Ishikawa (cell line): ENCODE results near the gene TSPAN8.

Source experiments
- CEBPB ChIP-seq: IDR thresholded peaks from 2 replicates; pipeline ENCODE4 v1.6.1; 2012
- CREB1 ChIP-seq: IDR thresholded peaks from 2 replicates; pipeline ENCODE4 v1.6.1; 2012; ENCODE audit warnings: low read depth
- EGR1 ChIP-seq: IDR thresholded peaks from 2 replicates; pipeline ENCODE4 v1.6.1; 2012
- EP300 ChIP-seq: IDR thresholded peaks from 2 replicates; pipeline ENCODE4 v1.6.1; 2012; ENCODE audit warnings: borderline replicate concordance
- FOXM1 ChIP-seq: IDR thresholded peaks from 2 replicates; pipeline ENCODE4 v1.6.1; 2012; ENCODE audit warnings: low read depth, borderline replicate concordance
- NFIC ChIP-seq: IDR thresholded peaks from 2 replicates; pipeline ENCODE4 v1.6.1; 2012
- RAD21 ChIP-seq: IDR thresholded peaks from 2 replicates; pipeline ENCODE4 v1.6.1; 2012; ENCODE audit warnings: low read depth
- TAF1 ChIP-seq: IDR thresholded peaks from 2 replicates; pipeline ENCODE4 v1.6.1; 2012; ENCODE audit warnings: low read depth, mild to moderate bottlenecking
- TCF12 ChIP-seq: IDR thresholded peaks from 2 replicates; pipeline ENCODE4 v1.6.1; 2012; ENCODE audit warnings: low read depth
- TEAD4 ChIP-seq: IDR thresholded peaks from 2 replicates; pipeline ENCODE4 v1.6.1; 2012
- YY1 ChIP-seq: IDR thresholded peaks from 2 replicates; pipeline ENCODE4 v1.6.1; 2012; ENCODE audit warnings: low read depth
- ZBTB7A ChIP-seq: IDR thresholded peaks from 2 replicates; pipeline ENCODE4 v1.6.1; 2012; ENCODE audit warnings: low read depth
- TF ChIP-seq, protein P1 (sequence below): IDR thresholded peaks from 2 replicates; pipeline ENCODE4 v1.6.1; 2012
- TF ChIP-seq, protein P2 (sequence below): IDR thresholded peaks from 2 replicates; pipeline ENCODE4 v1.6.1; 2012; ENCODE audit warnings: low read depth, mild to moderate bottlenecking
- TF ChIP-seq, protein P3 (sequence below): IDR thresholded peaks from 2 replicates; pipeline ENCODE4 v1.6.1; 2012

The TSPAN8 gene

DNA sequence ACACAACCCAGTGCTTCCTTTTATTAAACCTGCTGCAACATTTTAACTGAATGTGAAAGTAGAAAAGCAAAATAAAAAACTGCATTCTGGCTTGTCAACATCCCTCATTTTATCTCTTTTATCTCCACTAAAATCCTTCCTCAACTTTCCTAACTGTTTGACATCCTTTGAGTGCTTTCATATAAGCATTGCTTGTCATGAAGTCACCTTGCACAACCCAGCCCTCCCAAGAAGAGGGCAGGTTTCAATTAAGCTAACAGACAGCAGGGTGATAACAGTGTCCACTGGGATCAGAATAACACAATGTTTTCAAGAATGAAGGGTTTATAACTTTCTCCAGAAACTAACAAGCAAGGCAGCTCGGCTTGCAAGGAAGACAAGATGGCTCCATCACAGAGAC, 16.3 kb upstream of the TSPAN8 start:
- TF ChIP-seq TEAD4 = no peak
- TF ChIP-seq, protein P1, sequence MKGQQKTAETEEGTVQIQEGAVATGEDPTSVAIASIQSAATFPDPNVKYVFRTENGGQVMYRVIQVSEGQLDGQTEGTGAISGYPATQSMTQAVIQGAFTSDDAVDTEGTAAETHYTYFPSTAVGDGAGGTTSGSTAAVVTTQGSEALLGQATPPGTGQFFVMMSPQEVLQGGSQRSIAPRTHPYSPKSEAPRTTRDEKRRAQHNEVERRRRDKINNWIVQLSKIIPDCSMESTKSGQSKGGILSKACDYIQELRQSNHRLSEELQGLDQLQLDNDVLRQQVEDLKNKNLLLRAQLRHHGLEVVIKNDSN = no peak
- TF ChIP-seq CEBPB = no peak
- TF ChIP-seq, protein P2, sequence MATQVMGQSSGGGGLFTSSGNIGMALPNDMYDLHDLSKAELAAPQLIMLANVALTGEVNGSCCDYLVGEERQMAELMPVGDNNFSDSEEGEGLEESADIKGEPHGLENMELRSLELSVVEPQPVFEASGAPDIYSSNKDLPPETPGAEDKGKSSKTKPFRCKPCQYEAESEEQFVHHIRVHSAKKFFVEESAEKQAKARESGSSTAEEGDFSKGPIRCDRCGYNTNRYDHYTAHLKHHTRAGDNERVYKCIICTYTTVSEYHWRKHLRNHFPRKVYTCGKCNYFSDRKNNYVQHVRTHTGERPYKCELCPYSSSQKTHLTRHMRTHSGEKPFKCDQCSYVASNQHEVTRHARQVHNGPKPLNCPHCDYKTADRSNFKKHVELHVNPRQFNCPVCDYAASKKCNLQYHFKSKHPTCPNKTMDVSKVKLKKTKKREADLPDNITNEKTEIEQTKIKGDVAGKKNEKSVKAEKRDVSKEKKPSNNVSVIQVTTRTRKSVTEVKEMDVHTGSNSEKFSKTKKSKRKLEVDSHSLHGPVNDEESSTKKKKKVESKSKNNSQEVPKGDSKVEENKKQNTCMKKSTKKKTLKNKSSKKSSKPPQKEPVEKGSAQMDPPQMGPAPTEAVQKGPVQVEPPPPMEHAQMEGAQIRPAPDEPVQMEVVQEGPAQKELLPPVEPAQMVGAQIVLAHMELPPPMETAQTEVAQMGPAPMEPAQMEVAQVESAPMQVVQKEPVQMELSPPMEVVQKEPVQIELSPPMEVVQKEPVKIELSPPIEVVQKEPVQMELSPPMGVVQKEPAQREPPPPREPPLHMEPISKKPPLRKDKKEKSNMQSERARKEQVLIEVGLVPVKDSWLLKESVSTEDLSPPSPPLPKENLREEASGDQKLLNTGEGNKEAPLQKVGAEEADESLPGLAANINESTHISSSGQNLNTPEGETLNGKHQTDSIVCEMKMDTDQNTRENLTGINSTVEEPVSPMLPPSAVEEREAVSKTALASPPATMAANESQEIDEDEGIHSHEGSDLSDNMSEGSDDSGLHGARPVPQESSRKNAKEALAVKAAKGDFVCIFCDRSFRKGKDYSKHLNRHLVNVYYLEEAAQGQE = no peak

DNA sequence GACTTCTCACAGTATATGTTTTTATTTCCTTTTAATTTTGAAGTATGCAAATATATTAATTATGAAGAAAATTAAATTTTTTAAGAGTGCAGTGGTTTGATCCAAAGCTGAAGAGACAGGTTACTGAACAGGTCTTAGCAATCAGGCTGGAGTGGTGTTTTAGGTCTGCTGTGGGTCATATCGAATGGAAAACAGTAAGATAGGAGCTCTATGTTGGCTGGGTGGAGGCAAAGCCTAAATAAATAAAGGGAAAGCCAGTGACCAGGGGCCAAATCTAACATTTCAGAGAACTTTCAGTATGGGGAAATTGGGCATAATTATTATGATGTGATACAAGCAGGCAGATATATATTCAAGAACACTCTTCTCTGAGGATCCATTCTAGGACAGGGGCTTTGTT, 12.7 kb upstream of the TSPAN8 start:
- TF ChIP-seq, protein P2 = no peak
- TF ChIP-seq CREB1 = no peak
- no peak for TF ChIP-seq NFIC
- TF ChIP-seq TAF1 = no peak
- TF ChIP-seq, protein P3, sequence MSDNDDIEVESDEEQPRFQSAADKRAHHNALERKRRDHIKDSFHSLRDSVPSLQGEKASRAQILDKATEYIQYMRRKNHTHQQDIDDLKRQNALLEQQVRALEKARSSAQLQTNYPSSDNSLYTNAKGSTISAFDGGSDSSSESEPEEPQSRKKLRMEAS = no peak
- no peak for TF ChIP-seq RAD21
- no peak for TF ChIP-seq YY1
- TF ChIP-seq ZBTB7A = no peak
- no peak for TF ChIP-seq CEBPB
- no peak for TF ChIP-seq FOXM1
- no peak for TF ChIP-seq EGR1

DNA sequence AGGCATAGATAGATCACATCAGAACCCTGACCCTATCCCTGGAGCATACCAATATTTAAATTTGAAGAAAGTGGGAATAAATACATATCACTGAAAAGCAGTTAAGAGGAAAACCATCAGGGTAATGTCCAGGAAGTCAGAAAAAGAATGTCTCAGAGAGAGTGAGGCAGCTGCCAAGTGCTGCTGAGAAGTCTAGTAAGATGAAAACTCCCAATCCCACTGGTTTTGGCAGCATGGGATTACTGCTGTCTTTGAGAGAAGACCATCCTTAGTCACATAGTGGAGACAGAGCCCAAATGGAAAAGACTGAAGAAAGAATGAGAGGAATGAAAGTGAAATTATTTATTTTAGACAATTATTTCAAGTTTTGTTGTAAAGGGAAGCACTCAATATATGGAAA, 11.5 kb upstream of the TSPAN8 start:
- TF ChIP-seq, protein P3 = no peak
- TF ChIP-seq EGR1 (no peak), ZBTB7A (no peak), FOXM1 (no peak), TEAD4 (no peak), RAD21 (no peak), TAF1 (no peak), YY1 (no peak), TCF12 (no peak), NFIC (no peak), CEBPB (no peak)
- TF ChIP-seq, protein P1 = no peak
- TF ChIP-seq, protein P2 = no peak

DNA sequence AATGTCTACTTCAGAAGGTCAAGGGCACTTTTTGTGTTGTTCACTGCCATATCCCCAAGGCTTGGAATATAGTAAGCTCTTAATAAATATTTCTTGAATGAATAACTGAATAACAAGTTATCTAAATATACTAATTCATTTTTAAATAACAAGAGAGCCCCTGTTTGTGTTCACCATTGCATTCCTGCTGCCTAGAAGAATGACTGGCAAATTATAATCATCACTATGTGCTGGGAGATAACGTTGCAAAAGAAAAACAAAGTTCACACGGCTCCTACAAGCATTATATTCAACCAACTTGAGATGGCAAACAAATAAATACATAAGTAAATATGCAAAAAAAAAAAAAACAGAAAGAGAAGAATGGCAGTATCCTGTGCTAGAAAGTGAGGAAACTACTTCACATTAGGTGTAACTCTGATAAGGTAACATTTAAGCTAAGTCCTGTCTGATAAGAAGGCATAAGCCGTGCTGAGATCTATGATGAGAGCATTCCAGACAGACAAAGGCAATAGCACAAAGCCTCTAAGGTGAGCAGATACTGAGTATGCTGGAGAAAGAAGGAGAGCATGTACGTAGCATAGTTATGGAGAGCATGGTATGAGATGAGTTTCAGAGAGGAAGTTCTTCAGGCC, 9.2 kb upstream of the TSPAN8 start:
- TF ChIP-seq EP300 (no peak), TAF1 (no peak), FOXM1 (no peak), TEAD4 (no peak), EGR1 (no peak), TCF12 (no peak), YY1 (no peak), NFIC (no peak)
- TF ChIP-seq, protein P3 = no peak

DNA sequence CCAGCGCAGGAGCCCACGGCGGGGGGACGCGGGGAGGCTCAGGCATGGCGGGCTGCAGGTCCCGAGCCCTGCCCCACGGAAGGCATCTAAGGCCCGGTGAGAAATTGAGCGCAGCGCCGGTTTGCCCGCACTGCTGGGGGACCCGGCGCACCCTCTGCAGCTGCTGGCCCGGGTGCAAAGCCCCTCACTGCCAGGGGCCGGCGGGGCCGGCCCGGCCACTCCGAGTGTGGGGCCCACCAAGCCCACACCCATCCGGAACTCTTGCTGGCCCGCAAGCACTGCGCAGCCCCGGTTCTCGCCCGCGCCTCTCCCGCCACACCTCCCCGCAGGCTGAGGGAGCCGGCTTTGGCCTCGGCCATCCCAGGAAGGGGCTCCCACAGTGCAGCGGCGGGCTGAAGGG, 8.5 kb upstream of the TSPAN8 start:
- TF ChIP-seq TEAD4 = no peak
- TF ChIP-seq, protein P2 = no peak
- TF ChIP-seq CREB1 = no peak
- TF ChIP-seq TAF1 = no peak
- no peak for TF ChIP-seq FOXM1
- no peak for TF ChIP-seq CEBPB
- TF ChIP-seq RAD21 = no peak
- no peak for TF ChIP-seq EP300
- no peak for TF ChIP-seq NFIC
- TF ChIP-seq, protein P1 = no peak
- TF ChIP-seq YY1 = no peak
- no peak for TF ChIP-seq TCF12
- TF ChIP-seq, protein P3 = no peak
- no peak for TF ChIP-seq ZBTB7A
- TF ChIP-seq EGR1 = no peak
